Measurements from ENCODE around the gene ZNF33A. TPM values are rescaled to one million over a fixed set of nuclear protein-coding genes. Genes with fewer than 3 reads are reported as not detected.
"Not testable (repeated sequence)": the region's sequence is repeated elsewhere in the genome, so short reads cannot be mapped to it uniquely, and the experiment has no call there.

Gene ZNF33A
- total RNA-seq: 13.6 and 17.9 TPM in 2 replicates
- polyA plus RNA-seq (2012): 3.8 TPM

GRCh38 chr10:38010119-38010903 is at the start of gene ZNF33A:
Gene ZNF33A (plus strand): TSS chr10:38010675. CDS start chr10:38012342, 1,667 bp downstream.
- DNase-seq (ENCODE audit: low read depth): peak; percentile 94

GRCh38 chr10:37965006-37965405 is 45.5 kb upstream of the ZNF33A start:
- no peak for DNase-seq (ENCODE audit: low read depth)

GRCh38 chr10:37972396-37972795 is 38.1 kb upstream of the ZNF33A start:
- no peak for DNase-seq (ENCODE audit: low read depth)

GRCh38 chr10:37975401-37975991 is 35.0 kb upstream of the ZNF33A start:
- peak; percentile 10 for DNase-seq (ENCODE audit: low read depth)

- DNase-seq (ENCODE audit: low read depth): peak; percentile 99
These were observed 34.2 kb upstream of the ZNF33A start, which contains the start of gene ZNF25 for GRCh38 chr10:37976091-37976879. Gene ZNF25 (minus strand): TSS chr10:37976647. CDS start chr10:37971722, 4,925 bp downstream.

- DNase-seq (ENCODE audit: low read depth): no peak
These were observed 33.6 kb upstream of the ZNF33A start for GRCh38 chr10:37976880-37977203.

- no peak for DNase-seq (ENCODE audit: low read depth)
These were observed 18.8 kb upstream of the ZNF33A start for GRCh38 chr10:37991655-37992054.

- DNase-seq (ENCODE audit: low read depth): no peak
These were observed 18.4 kb upstream of the ZNF33A start for GRCh38 chr10:37992083-37992482.

- DNase-seq (ENCODE audit: low read depth): not testable (repeated sequence)
These were observed 11.6 kb upstream of the ZNF33A start for GRCh38 chr10:37998920-37999319.

- not testable (repeated sequence) for DNase-seq (ENCODE audit: low read depth)
These were observed 10.0 kb upstream of the ZNF33A start for GRCh38 chr10:38000474-38000873.

- DNase-seq (ENCODE audit: low read depth): no peak
These were observed 7.4 kb upstream of the ZNF33A start for GRCh38 chr10:38003026-38003425.

GRCh38 chr10:38003588-38003987 is 6.9 kb upstream of the ZNF33A start:
- DNase-seq (ENCODE audit: low read depth): no peak

GRCh38 chr10:38007551-38007950 is 2.9 kb upstream of the ZNF33A start:
- no peak for DNase-seq (ENCODE audit: low read depth)

GRCh38 chr10:38007991-38008390 is 2.5 kb upstream of the ZNF33A start:
- DNase-seq (ENCODE audit: low read depth): no peak

GRCh38 chr10:38016354-38016753 is 5.9 kb downstream of the ZNF33A start:
- no peak for DNase-seq (ENCODE audit: low read depth)

- DNase-seq (ENCODE audit: low read depth): not testable (repeated sequence)
These were observed 8.6 kb downstream of the ZNF33A start for GRCh38 chr10:38019124-38019523.

GRCh38 chr10:38025283-38025682 is 14.8 kb downstream of the ZNF33A start:
- DNase-seq (ENCODE audit: low read depth): no peak

- no peak for DNase-seq (ENCODE audit: low read depth)
These were observed 17.5 kb downstream of the ZNF33A start for GRCh38 chr10:38027986-38028385.

GRCh38 chr10:38032886-38033285 is 22.4 kb downstream of the ZNF33A start:
- no peak for DNase-seq (ENCODE audit: low read depth)

GRCh38 chr10:38038107-38038931 is 27.8 kb downstream of the ZNF33A start:
- DNase-seq (ENCODE audit: low read depth): no peak

- DNase-seq (ENCODE audit: low read depth): no peak
These were observed 28.4 kb downstream of the ZNF33A start for GRCh38 chr10:38038932-38039245.
